Calu3 (cell line): ENCODE measurements around the gene ENPP1. TPM values are rescaled to one million over a fixed set of nuclear protein-coding genes. Genes with fewer than 3 reads are reported as not detected.
"Not testable (repeated sequence)": the region's sequence is repeated elsewhere in the genome, so short reads cannot be mapped to it uniquely, and the experiment has no call there.

ENCODE experiments used
- BruUV-seq: library from RNA; stranded (reverse); fragments of 400-500 nt; replicated peaks from 2 replicates; lab custom pipeline; 2021; lab: Mats Ljungman, UMichigan
- CTCF ChIA-PET: fragments of 300-600 bp; sonication (Branson Sonifier 250); formaldehyde crosslinking; loops from one replicate; lab custom pipeline; 2022; ENCODE audit warnings: antibody characterized with exemption; lab: Charles Lee
- DNase-seq: peaks from one replicate; pipeline ENCODE4 v3.0.0; 2022
- H3K27ac Mint-ChIP-seq: one replicate; pipeline ENCODE4 v1.8.0; 2022; ENCODE audit warnings: mixed read lengths; ENCODE audit not compliant: unreplicated experiment
- H3K27me3 Mint-ChIP-seq: one replicate; pipeline ENCODE4 v1.8.0; 2022; ENCODE audit warnings: mixed read lengths; ENCODE audit not compliant: unreplicated experiment
- H3K36me3 Mint-ChIP-seq: one replicate; pipeline ENCODE4 v1.8.0; 2022; ENCODE audit warnings: mild to moderate bottlenecking, moderate library complexity, mixed read lengths; ENCODE audit not compliant: insufficient read depth, unreplicated experiment
- H3K4me1 Mint-ChIP-seq: one replicate; pipeline ENCODE4 v1.8.0; 2022; ENCODE audit warnings: mild to moderate bottlenecking, low read depth, mixed read lengths; ENCODE audit not compliant: unreplicated experiment
- H3K4me3 Mint-ChIP-seq: one replicate; pipeline ENCODE4 v1.8.0; 2022; ENCODE audit warnings: mild to moderate bottlenecking, low read depth, moderate library complexity, mixed read lengths; ENCODE audit not compliant: unreplicated experiment
- H3K9me3 Mint-ChIP-seq: one replicate; pipeline ENCODE4 v1.8.0; 2022; ENCODE audit warnings: low read depth, mixed read lengths; ENCODE audit not compliant: unreplicated experiment
- intact Hi-C: fragments of 100-400 bp; cut with micrococcal nuclease; formaldehyde crosslinking; loops from one replicate; pipeline ENCODE4 v1.10.0; 2022; ENCODE audit not compliant: unreplicated experiment
- total RNA-seq: library from RNA; stranded (reverse); gene quantifications from 2 replicates; pipeline ENCODE4 v1.2.3, GENCODE V29; 2022
- TF ChIP-seq, protein P1 (sequence below): fragments of 200-600 bp; IDR thresholded peaks from one replicate; pipeline ENCODE4 v1.8.0; 2022; ENCODE audit warnings: antibody characterized with exemption; ENCODE audit not compliant: unreplicated experiment

The ENPP1 gene
- total RNA-seq, 1 experiment from 2014 or later = 7.7 TPM

DNA sequence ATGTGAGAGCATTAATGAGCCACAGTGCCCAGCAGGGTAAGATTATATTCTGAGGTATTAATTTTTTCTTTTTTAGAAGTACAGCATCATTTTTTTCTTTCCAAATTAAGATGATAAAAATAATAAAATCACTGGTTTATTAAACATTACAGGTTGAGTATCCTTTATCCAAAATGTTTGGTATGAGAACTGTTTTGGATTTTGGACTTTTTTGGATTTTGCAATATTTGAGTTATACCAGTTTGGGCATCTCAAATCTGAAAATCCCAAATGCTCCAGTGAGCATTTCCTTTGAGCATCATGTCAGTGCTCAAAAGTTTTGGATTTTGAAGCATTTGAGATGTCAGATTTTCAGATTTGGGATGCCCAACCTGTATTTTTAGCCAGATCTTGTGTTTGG lies 44.4 kb downstream of the ENPP1 start:
- no TSS peak for BruUV-seq
- intact Hi-C loops = no loop called here
- TF ChIP-seq, protein P1, sequence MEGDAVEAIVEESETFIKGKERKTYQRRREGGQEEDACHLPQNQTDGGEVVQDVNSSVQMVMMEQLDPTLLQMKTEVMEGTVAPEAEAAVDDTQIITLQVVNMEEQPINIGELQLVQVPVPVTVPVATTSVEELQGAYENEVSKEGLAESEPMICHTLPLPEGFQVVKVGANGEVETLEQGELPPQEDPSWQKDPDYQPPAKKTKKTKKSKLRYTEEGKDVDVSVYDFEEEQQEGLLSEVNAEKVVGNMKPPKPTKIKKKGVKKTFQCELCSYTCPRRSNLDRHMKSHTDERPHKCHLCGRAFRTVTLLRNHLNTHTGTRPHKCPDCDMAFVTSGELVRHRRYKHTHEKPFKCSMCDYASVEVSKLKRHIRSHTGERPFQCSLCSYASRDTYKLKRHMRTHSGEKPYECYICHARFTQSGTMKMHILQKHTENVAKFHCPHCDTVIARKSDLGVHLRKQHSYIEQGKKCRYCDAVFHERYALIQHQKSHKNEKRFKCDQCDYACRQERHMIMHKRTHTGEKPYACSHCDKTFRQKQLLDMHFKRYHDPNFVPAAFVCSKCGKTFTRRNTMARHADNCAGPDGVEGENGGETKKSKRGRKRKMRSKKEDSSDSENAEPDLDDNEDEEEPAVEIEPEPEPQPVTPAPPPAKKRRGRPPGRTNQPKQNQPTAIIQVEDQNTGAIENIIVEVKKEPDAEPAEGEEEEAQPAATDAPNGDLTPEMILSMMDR = no peak
- H3K36me3 Mint-ChIP-seq = no peaks in the 10 kb centered on the region
- CTCF ChIA-PET = no interaction called here
- no peak for DNase-seq
- H3K4me3 Mint-ChIP-seq = no peak overlapping the region
- no peak overlapping the region for H3K27ac Mint-ChIP-seq
- H3K27me3 Mint-ChIP-seq = no peaks in the 10 kb centered on the region
- no peaks in the 10 kb centered on the region for H3K9me3 Mint-ChIP-seq
- H3K4me1 Mint-ChIP-seq = no peaks in the 10 kb centered on the region

DNA sequence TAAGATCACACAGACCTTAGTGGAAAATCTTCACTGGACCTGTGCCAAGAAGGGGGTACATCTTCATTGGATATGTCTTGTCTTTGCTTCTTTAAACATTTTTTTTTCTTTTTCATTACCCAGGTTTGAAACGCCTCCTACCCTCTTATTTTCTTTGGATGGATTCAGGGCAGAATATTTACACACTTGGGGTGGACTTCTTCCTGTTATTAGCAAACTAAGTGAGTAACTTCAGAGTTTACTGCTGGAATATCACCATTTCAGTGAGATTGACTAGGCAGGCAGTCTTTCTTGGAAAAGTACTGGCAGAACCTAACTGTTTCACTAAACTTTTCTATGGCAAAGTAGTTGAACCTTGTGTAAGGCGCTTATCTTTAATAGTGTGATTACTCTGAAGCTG lies 47.0 kb downstream of the ENPP1 start:
- TF ChIP-seq, protein P1 = no peak
- Mint-ChIP-seq H3K9me3 (no peaks in the 10 kb centered on the region), H3K4me3 (no peak overlapping the region), H3K36me3 (no peaks in the 10 kb centered on the region), H3K4me1 (peaks cover 12% of the 10 kb centered on the region), H3K27me3 (no peaks in the 10 kb centered on the region), H3K27ac (no peak overlapping the region)
- CTCF ChIA-PET = interaction anchor here (0.5 to 1.1 kb wide), 3 partner anchors 11 to 1613 kb away, joined by 3 read pairs; no protein-coding TSS in a partner anchor
- no TSS peak for BruUV-seq
- intact Hi-C loops = no loop called here
- no peak for DNase-seq

DNA sequence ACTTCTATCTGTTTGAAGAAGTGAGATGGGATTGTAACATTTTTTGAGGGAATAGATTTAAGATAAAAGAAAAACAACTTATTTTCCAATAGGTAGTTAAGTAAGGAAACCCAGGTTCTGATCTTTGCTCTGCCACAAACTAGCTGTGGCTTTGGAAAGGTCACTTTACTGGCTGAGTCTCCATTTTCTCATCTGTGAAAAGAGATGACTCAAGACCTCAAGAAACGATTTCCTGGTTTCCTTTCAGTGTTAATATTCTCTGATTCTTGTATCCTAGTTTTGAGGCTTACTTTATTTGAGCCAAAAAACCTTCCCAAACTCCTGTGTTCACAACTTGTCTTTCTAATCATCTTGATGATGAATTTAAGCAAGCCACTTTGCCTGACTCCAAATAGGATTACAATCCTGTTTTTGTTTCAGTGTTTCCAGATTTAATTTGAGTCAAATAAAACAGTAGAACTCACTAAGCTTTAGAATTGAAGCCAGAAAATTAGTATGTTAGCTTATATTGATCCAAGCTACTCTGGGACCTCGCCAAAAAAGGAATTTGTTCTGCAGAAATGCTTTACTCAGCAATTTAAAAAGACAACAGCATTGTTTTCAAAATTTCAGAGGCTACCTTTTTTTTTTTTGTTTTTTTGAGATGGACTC lies 51.1 kb downstream of the ENPP1 start:
- DNase-seq = no peak
- Mint-ChIP-seq H3K27me3 (no peaks in the 10 kb centered on the region), H3K36me3 (no peaks in the 10 kb centered on the region), H3K27ac (no peak overlapping the region), H3K4me3 (no peak overlapping the region), H3K4me1 (peaks cover 35% of the 10 kb centered on the region), H3K9me3 (no peaks in the 10 kb centered on the region)
- intact Hi-C loops = no loop called here
- TF ChIP-seq, protein P1 = no peak
- no TSS peak for BruUV-seq
- CTCF ChIA-PET = interaction anchor here (0.6 kb wide), 1 partner anchor 77 kb away, joined by 4 read pairs; no protein-coding TSS in a partner anchor

DNA sequence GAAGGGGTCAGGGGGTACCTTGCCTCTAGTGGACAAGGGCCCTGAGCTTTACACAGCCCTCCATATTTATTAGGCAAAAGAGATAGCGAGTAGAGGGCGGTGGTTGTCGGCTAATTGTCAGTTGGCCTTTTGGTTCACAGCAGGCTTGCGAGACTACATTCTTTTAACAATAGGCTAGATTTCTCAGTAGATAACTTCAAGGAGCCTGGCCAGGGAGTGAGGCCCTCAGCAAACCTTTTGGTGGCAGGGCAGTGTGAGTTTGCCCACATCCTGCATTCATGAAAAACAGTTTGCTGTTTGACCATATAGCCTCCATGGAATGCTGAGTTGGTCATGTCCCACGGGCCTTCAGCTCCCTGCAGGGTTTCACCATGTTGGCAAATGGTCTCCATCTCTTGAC lies 51.8 kb downstream of the ENPP1 start:
- DNase-seq, H3K4me3 Mint-ChIP-seq, CTCF ChIA-PET, H3K36me3 Mint-ChIP-seq, H3K27ac Mint-ChIP-seq, H3K27me3 Mint-ChIP-seq, H3K9me3 Mint-ChIP-seq, intact Hi-C loops, BruUV-seq: not testable (repeated sequence)
- peaks cover 39% of the 10 kb centered on the region for H3K4me1 Mint-ChIP-seq

DNA sequence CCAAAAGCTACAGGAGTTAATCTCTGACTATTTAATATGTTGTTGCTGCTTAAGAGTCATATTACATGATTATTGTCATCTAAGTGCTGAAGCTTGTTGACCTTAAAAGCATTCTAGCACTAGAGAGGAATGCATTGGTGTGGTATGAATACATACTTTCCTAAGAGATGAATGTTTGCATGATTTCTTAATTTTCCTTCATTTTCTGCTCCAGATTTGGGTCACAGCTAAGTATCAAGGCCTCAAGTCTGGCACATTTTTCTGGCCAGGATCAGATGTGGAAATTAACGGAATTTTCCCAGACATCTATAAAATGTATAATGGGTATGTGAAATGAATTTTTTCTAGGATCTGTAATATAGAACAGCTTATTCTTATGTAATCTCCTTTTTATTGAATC lies 53.6 kb downstream of the ENPP1 start:
- H3K36me3 Mint-ChIP-seq = no peaks in the 10 kb centered on the region
- H3K4me3 Mint-ChIP-seq = no peak overlapping the region
- CTCF ChIA-PET = no interaction called here
- DNase-seq = no peak
- intact Hi-C loops = no loop called here
- no TSS peak for BruUV-seq
- H3K4me1 Mint-ChIP-seq = peaks cover 39% of the 10 kb centered on the region
- no peak overlapping the region for H3K27ac Mint-ChIP-seq
- TF ChIP-seq, protein P1 = no peak
- H3K27me3 Mint-ChIP-seq = no peaks in the 10 kb centered on the region
- H3K9me3 Mint-ChIP-seq = no peaks in the 10 kb centered on the region
